ENCODE results near the gene NEDD8.

NEDD8 gene

GRCh38 chr14:24185741-24186140, 46.4 kb downstream of the NEDD8 start:
- CTCF ChIA-PET = interaction anchor here (1.2 to 4.4 kb wide), 4 partner anchors 8 to 56 kb away, joined by 4 to 35 read pairs (median 5); partner anchors contain the start of genes IRF9, TINF2 and TM9SF1
- TF ChIP-seq CTCF (IDR thresholded peaks at IDR 0.05; ENCODE audit: control extremely low read depth, extremely low read depth, low read depth, missing control alignments) = no peak
- DNase-seq (ENCODE audit: extremely low spot score) = no peak
- POLR2A ChIA-PET = no interaction called here

- POLR2A ChIA-PET = no interaction called here
- no peak for TF ChIP-seq CTCF (IDR thresholded peaks at IDR 0.05; ENCODE audit: control extremely low read depth, extremely low read depth, low read depth, missing control alignments)
- no peak for DNase-seq (ENCODE audit: extremely low spot score)
- CTCF ChIA-PET = interaction anchor here (0.9 to 4.4 kb wide), 5 partner anchors 9 to 123 kb away, joined by 3 to 35 read pairs (median 4); partner anchors contain the start of genes CIDEB, IRF9, TINF2 and TM9SF1
These were observed 47.1 kb downstream of the NEDD8 start for GRCh38 chr14:24185026-24185425.

- DNase-seq (ENCODE audit: extremely low spot score) = no peak
- CTCF ChIA-PET = interaction anchor here (0.9 to 4.4 kb wide), 4 partner anchors 11 to 124 kb away, joined by 3 to 35 read pairs (median 5); partner anchors contain the start of genes CIDEB, IRF9, TINF2 and TM9SF1
- POLR2A ChIA-PET = no interaction called here
- TF ChIP-seq CTCF (IDR thresholded peaks at IDR 0.05; ENCODE audit: control extremely low read depth, extremely low read depth, low read depth, missing control alignments) = no peak
These were observed 47.8 kb downstream of the NEDD8 start for GRCh38 chr14:24184104-24184970.

GRCh38 chr14:24183014-24183481, 49.1 kb downstream of the NEDD8 start:
- DNase-seq (ENCODE audit: extremely low spot score) = no peak
- ChIA-PET CTCF (interaction anchor here (1.2 kb wide), 1 partner anchor 29 kb away, joined by 3 read pairs; no protein-coding TSS in a partner anchor), POLR2A (interaction anchor here (0.9 kb wide), 2 partner anchors 10 to 36 kb away, joined by 3 read pairs; no protein-coding TSS in a partner anchor)
- TF ChIP-seq CTCF (IDR thresholded peaks at IDR 0.05; ENCODE audit: control extremely low read depth, extremely low read depth, low read depth, missing control alignments) = no peak

GRCh38 chr14:24182110-24182882, 49.9 kb downstream of the NEDD8 start:
- TF ChIP-seq CTCF (IDR thresholded peaks at IDR 0.05; ENCODE audit: control extremely low read depth, extremely low read depth, low read depth, missing control alignments) = no peak
- POLR2A ChIA-PET = interaction anchor here (0.9 kb wide), 3 partner anchors 9 to 36 kb away, joined by 3 read pairs; no protein-coding TSS in a partner anchor
- DNase-seq (ENCODE audit: extremely low spot score) = no peak
- CTCF ChIA-PET = interaction anchor here (1.2 kb wide), 1 partner anchor 28 kb away, joined by 3 read pairs; no protein-coding TSS in a partner anchor
